Esophagus squamous epithelium (tissue), 4 donors: ENCODE data around the gene BRAF.
"Not testable (repeated sequence)": the region's sequence is repeated elsewhere in the genome, so short reads cannot be mapped to it uniquely, and the experiment has no call there.

Experiments used
- CTCF ChIP-seq, 6 experiments: fragments of 450-650 bp in 4 of 6; fragments of 200-600 bp in 2 of 6; sonication (generic) in 2 of 6; IDR thresholded peaks; one replicate each; pipeline ENCODE4 v1.5.1; 2016 to 2019; ENCODE audit warnings: antibody characterized with exemption in 6 of 6, mild to moderate bottlenecking in 4 of 6, moderate library complexity in 4 of 6
- POLR2A ChIP-seq, 4 donors: fragments of 450-650 bp; IDR thresholded peaks; one replicate each; pipeline ENCODE4 v1.6.1; 2017; ENCODE audit warnings: antibody characterized with exemption in 4 of 4, mild to moderate bottlenecking in 4 of 4, moderate library complexity in 3 of 4

- not testable (repeated sequence) for TF ChIP-seq CTCF, POLR2A (IDR thresholded peaks at IDR 0.05)
Measured at GRCh38 chr7:140765441-140765840, 159.3 kb downstream of the BRAF start.
